Activated CD8-positive, alpha-beta memory T cell treated with anti-CD3 and anti-CD28 coated beads, Interleukin-2, amount 50 U/mL, for 1 hour (primary cell): ENCODE results near the gene MUC5AC.
"Not testable (repeated sequence)": the region's sequence is repeated elsewhere in the genome, so short reads cannot be mapped to it uniquely, and the experiment has no call there.

Source experiments
- DNase-seq: peaks from one replicate; pipeline ENCODE4 v3.0.0-alpha.2; 2020; ENCODE audit errors: extremely low read depth

Gene MUC5AC

GRCh38 chr11:1208394-1209261, 50.9 kb downstream of the MUC5AC start:
- DNase-seq, result no peak

GRCh38 chr11:1209371-1210057, 51.8 kb downstream of the MUC5AC start:
- no peak for DNase-seq

- no peak for DNase-seq
Measured at GRCh38 chr11:1211838-1212237, 54.1 kb downstream of the MUC5AC start.

- not testable (repeated sequence) for DNase-seq
Measured at GRCh38 chr11:1215826-1216225, 58.1 kb downstream of the MUC5AC start.

GRCh38 chr11:1217151-1217550, 59.4 kb downstream of the MUC5AC start:
- DNase-seq, result no peak

- DNase-seq, result no peak
Measured at GRCh38 chr11:1218256-1218787, 60.6 kb downstream of the MUC5AC start.

GRCh38 chr11:1218788-1219445, 61.2 kb downstream of the MUC5AC start:
- DNase-seq, result no peak

GRCh38 chr11:1219446-1219833, 61.7 kb downstream of the MUC5AC start:
- DNase-seq, result no peak

GRCh38 chr11:1219834-1220815, 62.4 kb downstream of the MUC5AC start:
- DNase-seq, result no peak

- no peak for DNase-seq
Measured at GRCh38 chr11:1220941-1221721, 63.4 kb downstream of the MUC5AC start.

GRCh38 chr11:1221848-1222311, 64.1 kb downstream of the MUC5AC start:
- no peak for DNase-seq

GRCh38 chr11:1222491-1223345, 65.0 kb downstream of the MUC5AC start, which contains the start of gene MUC5B:
MUC5B (plus strand) TSS chr11:1223066; CDS start chr11:1223124, 58 bp downstream.
- no peak for DNase-seq

- no peak for DNase-seq
Measured at GRCh38 chr11:1223346-1224110, 65.8 kb downstream of the MUC5AC start.

- no peak for DNase-seq
Measured at GRCh38 chr11:1224111-1224490, 66.3 kb downstream of the MUC5AC start.

- no peak for DNase-seq
Measured at GRCh38 chr11:1224491-1225385, 67.0 kb downstream of the MUC5AC start.

- no peak for DNase-seq
Measured at GRCh38 chr11:1225386-1226225, 67.9 kb downstream of the MUC5AC start.
